LNCAP (cell line): Measurements from ENCODE around the gene TENT5D.

ENCODE experiments used
- CTCF ChIP-seq: fragments of 450-650 bp; IDR thresholded peaks from 2 replicates; pipeline ENCODE4 v1.5.1; 2017; ENCODE audit warnings: mild to moderate bottlenecking

Gene TENT5D

GRCh38 chrX:80432863-80433262, 12.6 kb downstream of the TENT5D start:
- no peak for TF ChIP-seq CTCF

DNA sequence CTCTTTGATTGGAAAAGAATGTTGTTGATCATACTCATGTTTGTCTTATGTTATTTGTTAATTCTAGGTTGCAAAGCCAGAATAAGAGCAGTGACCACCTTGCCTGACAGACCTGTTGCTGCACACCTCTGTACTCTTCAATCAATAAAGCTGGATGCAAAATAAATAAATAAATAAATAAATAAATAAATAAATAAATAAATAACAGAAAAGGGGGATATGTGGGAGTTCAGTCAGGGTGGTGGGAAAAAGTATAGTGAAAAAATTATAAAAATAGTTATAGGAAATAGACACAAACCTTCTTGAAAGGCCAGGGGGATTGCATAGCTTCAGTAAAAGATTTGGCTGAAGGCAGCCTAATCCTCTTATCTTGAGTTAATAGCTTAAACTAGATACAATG, 51.3 kb downstream of the TENT5D start:
- TF ChIP-seq CTCF = no peak

DNA sequence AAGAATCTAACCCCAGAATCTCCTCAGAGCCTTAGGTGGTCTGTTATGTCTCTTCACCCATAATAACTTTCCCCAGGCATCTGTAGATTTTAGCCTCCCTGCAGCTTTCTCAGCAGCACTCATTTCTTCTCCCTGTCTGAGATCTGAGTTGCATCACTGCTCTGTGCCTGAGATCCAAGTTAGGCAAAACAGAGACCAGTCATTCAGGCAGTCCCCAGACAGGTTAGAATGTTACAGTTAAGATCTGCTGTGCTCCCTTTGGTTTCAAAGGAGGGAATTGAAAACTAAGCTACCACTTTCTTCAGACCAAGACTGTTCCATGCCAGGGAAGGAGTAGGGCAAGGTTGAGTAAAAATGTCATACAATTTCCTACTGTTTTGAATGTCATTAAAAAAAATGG, 65.3 kb downstream of the TENT5D start:
- no peak for TF ChIP-seq CTCF

GRCh38 chrX:80486299-80486698, 66.1 kb downstream of the TENT5D start:
- TF ChIP-seq CTCF = no peak

- TF ChIP-seq CTCF = no peak
These were observed 68.9 kb downstream of the TENT5D start for GRCh38 chrX:80489166-80489565.
